HG02588 (cell line): ENCODE results near the gene ZNF526.
"Not testable (repeated sequence)": the region's sequence is repeated elsewhere in the genome, so short reads cannot be mapped to it uniquely, and the experiment has no call there.

ENCODE experiments used
- ATAC-seq: cut with Tn5 transposase; IDR thresholded peaks from one replicate; pipeline ENCODE4 v1.9.1; 2021; ENCODE audit warnings: mild to moderate bottlenecking, moderate library complexity; ENCODE audit not compliant: unreplicated experiment

The ZNF526 gene

DNA sequence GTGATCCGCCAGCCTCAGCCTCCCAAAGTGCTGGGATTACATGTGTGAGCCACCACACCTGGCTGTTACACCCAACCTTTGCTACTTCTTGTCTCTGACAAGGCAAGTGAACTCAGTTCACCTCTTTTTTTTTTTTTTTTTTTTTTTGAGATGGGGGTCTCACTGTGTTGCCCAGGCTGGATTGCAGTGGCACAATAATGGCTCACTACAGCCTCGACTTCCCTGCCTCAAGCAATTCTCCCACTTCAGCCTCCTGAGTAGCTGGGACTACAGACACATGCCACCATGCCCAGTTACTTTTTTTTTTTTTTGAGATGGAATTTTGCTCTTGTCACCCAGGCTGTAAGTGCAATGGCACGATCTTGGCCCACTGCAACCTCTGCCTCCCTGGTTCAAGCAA is 37.7 kb downstream of the ZNF526 start:
- not testable (repeated sequence) for ATAC-seq

DNA sequence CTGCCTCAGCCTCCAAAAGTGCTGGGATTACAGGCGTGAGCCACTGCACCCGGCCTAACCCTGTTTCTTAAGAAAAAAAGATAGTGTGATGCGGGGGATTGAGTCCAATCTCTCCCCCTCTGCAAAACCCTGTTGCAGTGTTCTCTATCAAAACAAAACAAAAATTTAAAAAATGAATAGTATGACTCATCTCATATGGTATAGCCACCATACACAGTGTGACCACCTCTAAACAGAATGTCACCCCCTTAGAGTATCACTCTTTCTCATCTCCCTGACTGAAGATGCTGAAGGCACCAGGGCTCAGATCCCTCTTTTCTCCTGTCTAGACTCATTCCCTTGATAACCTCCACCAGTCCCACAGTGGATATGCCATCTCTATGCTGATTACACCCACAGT is 41.7 kb downstream of the ZNF526 start:
- ATAC-seq: no peak

DNA sequence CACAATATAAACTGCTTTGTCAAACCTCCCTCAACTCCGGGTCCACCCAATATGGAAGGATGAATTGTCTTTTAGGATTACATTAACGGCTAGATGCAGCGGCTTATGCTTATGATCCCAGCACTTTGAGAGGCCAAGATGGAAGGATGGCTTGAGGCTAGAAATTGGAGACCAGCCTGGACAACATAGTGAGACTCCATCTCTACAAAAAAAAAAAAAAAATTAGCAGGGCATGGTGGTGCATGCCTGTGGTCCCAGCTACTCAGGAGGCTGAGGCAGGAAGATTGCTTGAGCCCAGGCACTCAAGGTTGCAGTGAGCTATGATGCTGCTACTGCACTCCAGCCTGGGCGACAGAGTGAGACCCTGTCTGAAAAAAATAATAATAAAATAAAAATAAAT is 46.0 kb downstream of the ZNF526 start:
- not testable (repeated sequence) for ATAC-seq

DNA sequence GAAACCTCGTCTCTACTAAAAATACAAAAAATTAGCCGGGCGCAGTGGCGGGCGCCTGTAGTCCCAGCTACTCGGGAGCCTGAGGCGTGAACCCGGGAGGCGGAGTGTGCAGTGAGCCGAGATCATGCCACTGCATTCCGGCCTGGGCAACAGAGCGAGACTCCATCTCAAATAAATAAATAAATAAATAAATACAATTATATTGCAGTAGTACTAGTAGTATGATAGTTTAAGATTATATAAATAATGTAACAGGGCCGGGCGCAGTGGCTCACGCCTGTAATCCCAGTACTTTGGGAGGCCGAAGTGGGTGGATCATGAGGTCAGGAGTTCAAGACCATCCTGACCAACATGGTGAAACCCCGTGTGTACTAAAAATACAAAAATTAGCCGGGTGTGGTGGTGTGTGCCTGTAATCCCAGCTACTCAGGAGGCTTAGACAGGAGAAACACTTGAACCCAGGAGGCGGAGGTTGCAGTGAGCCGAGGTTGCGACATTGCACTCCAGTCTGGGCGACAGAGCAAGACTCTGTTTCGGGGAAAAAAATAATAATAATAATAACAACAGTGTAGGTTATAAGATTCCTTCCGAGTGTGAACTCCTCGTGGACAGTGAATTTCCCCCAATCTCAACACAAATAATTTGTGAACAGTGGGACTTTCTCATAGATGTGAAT is 47.0 kb downstream of the ZNF526 start:
- ATAC-seq: not testable (repeated sequence)

DNA sequence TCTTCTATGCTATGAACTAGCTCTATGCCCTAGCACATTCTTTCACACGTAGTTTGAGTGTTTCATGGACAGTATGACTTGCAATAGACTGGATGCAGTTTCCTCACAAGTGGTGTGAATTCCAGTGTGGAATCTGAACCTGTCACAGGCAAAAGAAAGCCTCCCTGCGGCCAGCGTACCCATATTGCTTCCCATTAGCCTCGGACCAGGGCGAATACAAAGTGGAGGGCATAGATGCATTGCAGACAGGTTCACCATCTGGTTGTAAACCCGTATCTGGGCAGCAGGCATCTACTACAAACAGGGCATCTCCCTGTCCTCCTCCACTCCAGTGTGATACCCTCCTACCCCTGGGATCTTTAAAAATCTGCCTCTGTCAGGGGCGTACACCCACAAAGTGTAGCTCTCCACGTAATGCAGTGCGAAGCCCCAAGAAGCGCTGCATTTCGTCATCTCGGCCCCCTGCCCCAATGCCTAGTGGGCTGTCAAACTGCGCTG is 47.6 kb downstream of the ZNF526 start:
- no peak for ATAC-seq

DNA sequence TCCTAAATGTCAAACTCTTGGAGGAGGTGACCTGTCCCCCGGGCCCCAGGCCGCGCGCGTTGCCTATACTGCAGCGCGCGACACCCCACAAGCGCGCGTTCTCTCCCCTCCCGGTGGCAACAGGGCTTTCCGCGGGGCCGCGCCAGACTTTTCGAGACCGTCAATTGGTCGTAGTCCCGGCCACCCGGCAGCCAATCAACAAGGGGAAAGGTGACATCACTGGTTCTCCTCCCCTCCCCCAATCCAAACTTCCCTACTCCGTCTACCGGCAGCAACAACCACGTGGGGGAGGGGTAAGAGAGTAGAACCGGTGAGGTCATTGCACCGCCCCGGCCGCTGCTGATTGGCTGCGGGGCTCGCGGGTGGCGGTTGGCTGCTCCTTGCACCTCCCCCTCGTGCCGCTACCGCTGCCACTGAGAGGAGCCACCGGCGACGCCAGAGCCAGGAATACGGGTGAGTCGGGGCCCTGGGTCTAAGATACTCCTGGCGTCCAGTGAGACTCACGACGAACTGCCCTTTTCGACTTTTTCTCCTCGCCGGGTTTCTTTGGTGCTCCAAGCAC is 48.1 kb downstream of the ZNF526 start:
- ATAC-seq: peak; percentile 50

DNA sequence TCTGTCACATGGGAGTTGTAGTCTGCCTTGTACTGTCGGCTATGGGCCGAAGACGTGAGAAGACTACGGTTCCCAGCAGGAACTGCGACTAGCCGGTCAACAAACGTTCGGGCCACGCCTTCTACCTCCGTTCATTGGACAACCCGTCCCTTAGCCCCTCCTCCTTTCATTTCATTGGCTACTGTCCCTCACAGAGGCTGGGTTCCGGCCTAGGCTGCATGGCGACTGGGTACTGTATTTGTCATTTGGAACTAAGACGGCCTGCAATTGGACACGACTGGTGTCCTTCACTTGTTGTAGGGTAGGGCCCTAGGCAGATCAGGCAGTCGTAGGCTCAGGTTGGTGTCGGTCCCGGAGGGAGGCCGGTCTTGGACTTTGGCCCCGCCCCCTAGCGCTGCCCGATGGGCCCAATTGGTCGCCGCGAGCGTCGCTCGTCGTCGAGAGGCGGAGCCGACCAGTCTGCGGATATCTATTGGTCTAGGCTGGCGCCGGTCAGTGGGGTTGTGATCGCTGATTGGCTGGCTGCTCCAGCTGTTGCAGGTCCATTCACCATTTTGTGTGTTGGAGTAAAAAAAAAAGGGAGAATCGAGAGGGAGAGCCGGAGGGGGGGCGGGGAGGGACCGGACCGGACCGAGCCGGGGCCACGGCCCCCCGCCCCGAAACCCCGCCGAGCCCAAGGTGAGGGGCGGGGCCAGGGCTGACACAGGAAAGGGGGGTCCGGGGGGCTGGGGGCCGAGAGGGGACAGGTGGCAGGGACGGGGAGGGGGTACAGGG is 48.8 kb downstream of the ZNF526 start, which contains the start of gene CIC:
CIC (plus strand) TSS at position 549 of the 774 bp plus-strand sequence. CDS start 2,532 bp downstream, outside the sequence.
- ATAC-seq: peak; percentile 75

DNA sequence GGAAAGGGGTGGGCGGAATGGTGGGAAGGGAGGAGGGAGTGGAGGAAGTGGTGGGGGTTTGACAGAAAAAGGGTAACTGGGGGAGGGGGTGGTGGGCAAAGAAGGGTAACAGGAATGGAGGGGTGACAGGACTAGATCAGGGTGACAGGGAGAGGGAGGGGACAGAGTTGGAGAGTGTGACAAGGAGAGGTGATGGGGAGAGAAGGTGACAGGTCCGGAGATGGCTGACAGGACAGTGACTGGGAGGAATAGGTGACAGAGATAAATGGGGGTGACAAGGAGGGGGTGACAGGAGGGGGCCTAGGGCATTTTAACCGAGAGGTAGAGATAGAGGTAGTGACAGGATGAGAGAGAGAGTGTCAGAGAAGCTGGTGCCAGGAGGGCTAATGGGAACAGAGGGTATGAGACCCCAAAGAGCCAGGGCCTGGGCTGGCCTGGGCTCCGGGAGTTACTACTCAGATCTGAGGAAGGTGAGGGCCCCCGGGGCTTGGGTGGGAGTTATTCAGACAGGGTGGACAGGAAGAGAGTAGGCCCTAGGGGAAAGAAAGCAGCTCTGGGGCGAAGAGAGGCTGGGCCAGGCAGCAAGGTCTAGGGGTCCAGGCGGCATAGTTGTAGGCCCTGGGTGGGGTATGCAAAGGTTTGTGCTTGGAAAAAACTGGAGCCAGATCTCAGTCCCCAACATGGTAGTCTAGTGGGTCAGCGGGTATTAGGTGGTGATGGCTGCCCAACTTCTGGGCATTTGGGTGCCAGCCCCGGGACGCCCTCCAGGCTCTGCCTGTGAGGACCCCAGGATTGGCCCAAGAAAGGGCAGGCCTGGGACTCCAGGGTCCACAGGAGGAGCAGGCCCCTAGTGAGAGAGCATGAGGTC is 49.6 kb downstream of the ZNF526 start:
- no peak for ATAC-seq

DNA sequence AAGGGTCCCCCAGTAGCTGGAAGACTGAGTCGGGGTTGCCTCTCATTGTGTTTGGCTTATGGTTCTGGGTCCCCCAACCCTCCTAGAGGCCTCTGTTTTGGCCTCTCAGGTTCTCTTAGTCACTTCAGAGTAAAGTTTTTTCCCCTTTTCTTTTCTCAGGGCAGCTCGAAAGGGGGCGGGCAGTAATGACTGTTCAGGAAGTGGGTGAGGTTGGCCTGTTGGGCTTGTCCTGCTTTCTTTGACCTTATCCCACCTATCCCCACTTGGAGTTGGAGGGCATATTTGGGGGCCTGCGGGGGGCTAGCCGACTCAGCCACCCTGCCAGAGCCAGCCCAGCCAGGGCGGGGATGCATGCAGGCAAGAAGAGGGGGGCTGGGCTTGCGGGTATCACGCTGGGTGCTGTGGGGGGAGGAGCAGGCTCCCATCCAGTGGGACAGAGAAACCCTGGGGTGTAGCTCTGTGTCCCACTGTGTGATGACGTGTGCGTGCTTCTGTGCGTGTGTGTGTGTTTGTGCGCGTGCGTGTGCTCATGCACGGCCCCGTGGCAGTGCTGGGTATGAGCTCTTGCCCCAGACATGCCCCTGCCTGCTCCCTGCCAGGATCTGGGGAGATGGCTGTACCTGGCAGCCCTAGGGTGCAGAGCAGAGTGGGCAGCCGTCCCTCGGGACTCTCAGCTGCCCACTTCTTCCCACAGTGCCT is 50.4 kb downstream of the ZNF526 start:
- no peak for ATAC-seq

DNA sequence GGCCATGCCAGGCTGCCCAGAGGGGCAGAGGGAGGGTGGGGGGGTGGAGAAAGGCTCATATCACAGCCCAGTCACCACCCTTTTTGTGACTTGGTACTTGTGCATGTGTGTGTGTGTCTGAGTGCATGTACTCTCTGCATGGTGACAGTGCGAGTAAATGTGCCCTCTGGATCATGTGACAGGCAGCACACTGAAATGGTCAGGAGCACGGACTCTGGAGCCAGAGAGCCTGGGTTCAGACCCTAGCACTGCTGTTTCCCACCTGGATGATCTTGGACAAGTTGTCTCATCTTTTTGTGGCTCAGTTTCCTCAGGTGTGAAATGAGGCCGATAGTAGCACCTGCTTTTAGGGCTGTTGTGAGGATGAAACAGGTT is 50.9 kb downstream of the ZNF526 start:
- no peak for ATAC-seq

DNA sequence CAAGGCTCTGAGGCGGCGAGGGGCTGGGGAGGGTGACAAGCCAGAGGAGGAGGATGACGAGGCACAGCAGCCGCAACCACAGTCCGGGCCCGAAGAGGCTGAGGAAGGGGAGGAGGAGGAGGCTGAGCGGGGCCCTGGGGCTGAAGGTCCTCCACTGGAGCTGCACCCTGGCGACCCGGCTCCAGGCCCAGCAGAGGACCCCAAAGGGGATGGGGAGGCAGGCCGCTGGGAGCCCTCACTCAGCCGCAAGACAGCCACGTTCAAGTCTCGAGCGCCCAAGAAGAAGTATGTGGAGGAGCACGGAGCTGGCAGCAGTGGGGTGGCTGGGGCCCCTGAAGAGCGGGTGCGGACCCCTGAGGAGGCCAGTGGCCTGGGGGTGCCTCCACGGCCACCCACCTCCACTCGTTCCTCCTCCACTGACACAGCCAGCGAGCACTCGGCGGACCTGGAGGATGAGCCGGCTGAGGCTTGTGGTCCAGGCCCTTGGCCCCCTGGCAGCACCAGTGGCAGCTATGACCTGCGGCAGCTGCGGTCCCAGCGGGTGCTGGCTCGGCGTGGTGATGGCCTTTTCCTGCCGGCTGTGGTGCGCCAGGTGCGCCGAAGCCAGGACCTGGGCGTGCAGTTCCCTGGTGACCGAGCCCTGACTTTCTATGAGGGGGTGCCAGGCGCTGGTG is 51.9 kb downstream of the ZNF526 start:
- ATAC-seq: no peak

DNA sequence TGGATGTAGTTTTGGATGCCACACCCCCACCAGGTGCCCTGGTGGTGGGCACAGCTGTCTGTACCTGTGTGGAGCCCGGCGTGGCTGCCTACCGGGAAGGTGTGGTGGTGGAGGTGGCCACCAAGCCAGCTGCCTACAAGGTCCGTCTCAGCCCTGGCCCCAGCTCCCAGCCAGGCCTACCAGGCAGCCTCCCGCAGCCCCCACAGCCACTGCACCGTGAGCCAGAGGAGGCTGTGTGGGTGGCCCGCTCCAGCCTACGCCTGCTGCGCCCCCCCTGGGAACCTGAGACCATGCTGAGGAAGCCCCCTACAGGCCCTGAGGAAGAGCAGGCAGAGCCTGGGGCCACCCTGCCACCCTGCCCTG is 52.4 kb downstream of the ZNF526 start:
- no peak for ATAC-seq

DNA sequence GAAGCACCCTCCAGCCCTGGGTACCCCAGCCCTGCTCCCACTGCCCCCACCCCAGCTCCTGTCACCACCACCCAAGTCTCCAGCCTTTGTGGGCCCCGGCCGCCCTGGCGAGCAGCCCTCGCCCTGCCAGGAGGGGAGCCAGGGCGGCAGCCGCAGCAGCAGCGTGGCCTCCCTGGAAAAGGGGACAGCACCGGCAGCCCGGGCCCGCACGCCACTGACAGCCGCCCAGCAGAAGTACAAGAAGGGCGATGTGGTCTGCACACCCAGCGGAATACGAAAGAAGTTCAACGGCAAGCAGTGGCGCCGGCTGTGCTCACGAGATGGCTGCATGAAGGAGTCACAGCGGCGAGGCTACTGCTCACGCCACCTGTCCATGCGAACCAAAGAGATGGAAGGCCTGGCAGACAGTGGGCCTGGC is 52.9 kb downstream of the ZNF526 start:
- ATAC-seq: no peak

DNA sequence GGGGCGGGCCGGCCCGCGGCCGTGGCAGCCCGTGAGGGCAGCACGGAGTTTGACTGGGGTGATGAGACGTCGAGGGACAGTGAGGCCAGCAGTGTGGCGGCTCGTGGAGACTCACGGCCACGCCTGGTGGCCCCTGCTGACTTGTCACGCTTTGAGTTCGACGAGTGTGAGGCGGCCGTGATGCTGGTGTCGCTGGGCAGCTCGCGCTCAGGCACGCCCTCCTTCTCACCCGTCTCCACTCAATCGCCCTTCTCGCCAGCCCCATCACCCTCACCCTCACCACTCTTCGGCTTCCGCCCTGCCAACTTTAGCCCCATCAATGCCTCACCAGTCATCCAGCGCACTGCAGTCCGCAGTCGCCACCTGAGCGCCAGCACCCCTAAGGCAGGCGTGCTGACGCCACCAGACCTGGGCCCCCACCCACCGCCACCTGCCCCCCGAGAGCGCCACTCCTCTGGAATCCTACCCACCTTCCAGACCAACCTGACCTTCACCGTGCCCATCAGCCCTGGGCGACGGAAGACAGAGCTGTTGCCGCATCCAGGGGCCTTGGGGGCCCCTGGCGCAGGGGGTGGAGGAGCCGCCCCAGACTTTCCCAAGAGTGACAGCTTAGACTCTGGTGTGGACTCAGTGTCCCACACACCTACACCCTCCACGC is 53.4 kb downstream of the ZNF526 start:
- ATAC-seq: no peak

DNA sequence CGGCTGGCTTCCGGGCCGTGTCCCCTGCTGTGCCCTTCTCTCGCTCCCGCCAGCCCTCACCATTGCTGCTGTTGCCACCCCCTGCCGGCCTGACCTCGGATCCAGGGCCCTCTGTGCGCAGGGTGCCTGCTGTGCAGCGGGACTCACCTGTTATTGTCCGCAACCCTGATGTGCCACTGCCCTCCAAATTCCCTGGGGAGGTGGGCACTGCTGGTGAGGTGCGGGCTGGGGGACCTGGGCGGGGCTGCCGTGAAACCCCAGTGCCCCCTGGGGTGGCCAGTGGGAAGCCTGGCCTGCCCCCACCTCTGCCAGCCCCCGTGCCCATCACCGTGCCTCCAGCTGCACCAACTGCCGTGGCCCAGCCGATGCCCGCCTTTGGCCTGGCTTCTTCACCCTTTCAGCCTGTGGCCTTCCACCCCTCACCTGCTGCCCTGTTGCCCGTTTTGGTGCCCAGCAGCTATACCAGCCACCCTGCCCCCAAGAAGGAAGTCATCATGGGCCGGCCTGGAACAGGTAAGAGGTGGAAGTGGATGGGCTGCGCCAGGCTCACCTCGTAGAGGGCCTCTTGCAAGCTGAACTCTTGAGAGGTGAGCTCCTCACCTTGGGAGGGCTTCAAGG is 54.1 kb downstream of the ZNF526 start:
- ATAC-seq: no peak

DNA sequence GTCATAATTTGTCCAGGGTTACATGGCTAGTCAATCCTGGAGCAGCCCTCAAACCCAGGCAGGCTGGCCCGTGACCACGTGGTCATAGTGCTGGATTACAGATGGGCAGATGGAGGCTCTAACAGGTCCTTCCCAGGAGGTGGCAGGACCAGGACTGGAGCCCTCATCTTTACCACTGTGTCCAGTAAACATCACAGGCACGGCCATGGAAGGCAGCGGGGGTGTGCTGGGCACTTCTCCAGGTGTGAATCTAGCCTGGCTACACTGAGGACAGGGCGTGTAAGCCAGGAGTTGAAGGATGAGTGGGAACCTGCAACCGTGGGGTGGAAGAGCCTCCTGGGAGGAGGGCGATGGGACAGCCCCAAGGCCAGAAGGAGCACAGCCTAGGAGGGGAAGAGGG is 55.0 kb downstream of the ZNF526 start:
- ATAC-seq: no peak

DNA sequence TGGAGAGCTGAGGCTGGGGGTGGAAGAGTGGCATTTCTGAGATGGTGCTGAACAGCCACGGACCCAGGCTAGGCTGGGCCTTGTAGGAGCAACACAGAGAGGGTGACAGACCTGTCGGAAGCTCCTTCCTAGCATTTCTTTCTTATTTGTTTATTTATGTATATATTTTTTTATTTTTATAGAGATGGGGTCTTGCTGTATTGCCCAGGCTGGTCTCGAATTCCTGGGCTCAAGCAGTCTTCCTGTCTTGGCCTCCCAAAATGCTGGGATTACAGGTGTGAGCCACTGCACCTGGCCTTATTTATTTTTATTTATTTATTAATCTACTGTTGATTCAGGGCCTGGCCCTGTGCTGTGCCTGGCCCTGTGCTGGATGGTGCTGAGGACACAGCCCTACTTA is 55.4 kb downstream of the ZNF526 start:
- no peak for ATAC-seq

DNA sequence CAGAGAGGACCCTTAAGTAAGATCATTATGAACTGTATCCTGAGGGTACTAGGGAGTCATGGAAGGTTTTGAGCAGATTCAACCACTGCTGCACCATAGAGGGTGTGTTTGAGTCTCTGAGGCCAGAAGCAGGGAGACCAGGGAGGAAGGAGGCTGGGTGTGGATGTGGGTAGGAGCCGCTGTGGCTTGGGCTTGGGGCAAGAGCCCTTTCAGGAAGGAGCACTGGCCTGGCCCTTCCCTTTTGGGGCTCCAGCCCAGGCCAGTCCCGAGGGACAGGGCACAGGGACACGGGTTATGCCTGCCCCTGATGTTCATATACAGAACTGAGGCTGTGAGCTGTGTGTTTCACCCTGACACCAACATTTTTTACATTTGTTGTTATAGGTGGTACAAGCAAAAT is 56.2 kb downstream of the ZNF526 start:
- ATAC-seq: no peak

DNA sequence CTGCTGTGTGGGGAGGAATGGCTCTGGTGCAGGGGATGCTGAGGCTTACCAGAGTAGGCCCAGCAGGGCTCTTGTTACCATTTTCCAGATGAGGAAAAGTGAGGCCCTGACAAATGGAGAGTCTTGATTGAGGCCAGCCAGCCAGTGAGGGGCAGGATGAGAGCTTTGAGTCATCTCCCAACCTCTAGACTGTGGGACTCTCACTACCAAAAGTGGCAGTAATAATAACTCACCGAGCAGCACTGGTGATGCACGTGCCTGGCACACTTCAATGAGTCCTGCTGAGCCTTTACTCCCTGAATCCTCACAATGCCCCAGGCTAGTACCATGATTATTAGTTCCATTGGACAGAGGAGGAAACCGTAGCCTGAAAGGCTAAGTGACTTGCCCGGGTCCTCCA is 56.7 kb downstream of the ZNF526 start:
- no peak for ATAC-seq
